ENCODE data around the gene MB21D2.

The MB21D2 gene

DNA sequence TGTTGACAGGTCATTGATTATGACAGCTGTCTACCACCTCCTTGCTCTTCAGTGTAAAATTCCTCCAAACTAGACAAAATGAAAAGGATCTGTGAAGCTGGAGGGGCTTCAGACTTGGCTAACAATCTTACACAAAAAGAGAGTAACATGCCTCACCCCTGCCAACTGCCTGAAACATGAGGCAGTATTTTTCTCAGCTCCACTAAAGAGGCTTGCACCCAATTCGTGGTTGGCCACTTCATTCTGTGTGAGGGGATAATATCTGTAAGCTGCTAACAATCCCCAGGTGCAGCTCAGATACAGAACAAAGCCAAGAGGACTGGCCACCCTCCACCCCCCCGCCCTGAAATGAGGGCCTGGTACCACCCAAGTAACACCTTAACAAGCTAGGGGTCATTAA lies 2.8 kb downstream of the MB21D2 start:
- TF ChIP-seq, protein P1, sequence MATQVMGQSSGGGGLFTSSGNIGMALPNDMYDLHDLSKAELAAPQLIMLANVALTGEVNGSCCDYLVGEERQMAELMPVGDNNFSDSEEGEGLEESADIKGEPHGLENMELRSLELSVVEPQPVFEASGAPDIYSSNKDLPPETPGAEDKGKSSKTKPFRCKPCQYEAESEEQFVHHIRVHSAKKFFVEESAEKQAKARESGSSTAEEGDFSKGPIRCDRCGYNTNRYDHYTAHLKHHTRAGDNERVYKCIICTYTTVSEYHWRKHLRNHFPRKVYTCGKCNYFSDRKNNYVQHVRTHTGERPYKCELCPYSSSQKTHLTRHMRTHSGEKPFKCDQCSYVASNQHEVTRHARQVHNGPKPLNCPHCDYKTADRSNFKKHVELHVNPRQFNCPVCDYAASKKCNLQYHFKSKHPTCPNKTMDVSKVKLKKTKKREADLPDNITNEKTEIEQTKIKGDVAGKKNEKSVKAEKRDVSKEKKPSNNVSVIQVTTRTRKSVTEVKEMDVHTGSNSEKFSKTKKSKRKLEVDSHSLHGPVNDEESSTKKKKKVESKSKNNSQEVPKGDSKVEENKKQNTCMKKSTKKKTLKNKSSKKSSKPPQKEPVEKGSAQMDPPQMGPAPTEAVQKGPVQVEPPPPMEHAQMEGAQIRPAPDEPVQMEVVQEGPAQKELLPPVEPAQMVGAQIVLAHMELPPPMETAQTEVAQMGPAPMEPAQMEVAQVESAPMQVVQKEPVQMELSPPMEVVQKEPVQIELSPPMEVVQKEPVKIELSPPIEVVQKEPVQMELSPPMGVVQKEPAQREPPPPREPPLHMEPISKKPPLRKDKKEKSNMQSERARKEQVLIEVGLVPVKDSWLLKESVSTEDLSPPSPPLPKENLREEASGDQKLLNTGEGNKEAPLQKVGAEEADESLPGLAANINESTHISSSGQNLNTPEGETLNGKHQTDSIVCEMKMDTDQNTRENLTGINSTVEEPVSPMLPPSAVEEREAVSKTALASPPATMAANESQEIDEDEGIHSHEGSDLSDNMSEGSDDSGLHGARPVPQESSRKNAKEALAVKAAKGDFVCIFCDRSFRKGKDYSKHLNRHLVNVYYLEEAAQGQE (IDR thresholded peaks at IDR 0.05; ENCODE audit: insufficient read depth in 1 of 2, low read depth in 2 of 2, low read length in 2 of 2): no peak
- TF ChIP-seq POLR2AphosphoS5 (IDR thresholded peaks at IDR 0.05; ENCODE audit: low read depth, low read length) (no peak), FOXP2 (optimal IDR thresholded peaks at IDR 0.05; ENCODE audit: borderline replicate concordance, extremely low read depth, extremely low read length, insufficient read depth) (no peak), SIN3A (IDR thresholded peaks at IDR 0.05; ENCODE audit: borderline replicate concordance, insufficient read depth, low read length) (no peak), TAF1 (IDR thresholded peaks at IDR 0.05; ENCODE audit: borderline replicate concordance, insufficient read depth, low read length) (no peak)

DNA sequence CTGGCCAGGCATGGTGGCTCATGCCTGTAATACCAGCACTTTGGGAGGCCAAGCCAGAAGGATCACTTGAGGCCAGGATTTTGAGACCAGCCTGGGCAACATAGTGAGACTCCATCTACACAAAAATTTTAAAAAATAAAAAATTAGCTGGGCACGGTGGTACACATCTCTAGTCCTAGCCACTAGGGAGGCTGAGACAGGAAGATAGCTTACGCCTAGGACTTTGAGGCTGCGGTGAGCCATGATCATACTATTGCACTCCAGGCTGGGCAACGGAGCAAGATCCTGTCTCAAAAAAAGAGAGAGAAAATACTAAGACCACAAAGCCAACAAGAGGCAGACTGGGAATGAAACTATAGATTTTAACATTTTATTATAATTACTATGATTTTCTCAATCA lies 4.1 kb downstream of the MB21D2 start:
- TF ChIP-seq POLR2AphosphoS5 (IDR thresholded peaks at IDR 0.05; ENCODE audit: low read depth, low read length) (no peak), FOXP2 (optimal IDR thresholded peaks at IDR 0.05; ENCODE audit: borderline replicate concordance, extremely low read depth, extremely low read length, insufficient read depth) (no peak), TAF1 (IDR thresholded peaks at IDR 0.05; ENCODE audit: borderline replicate concordance, insufficient read depth, low read length) (no peak), SIN3A (IDR thresholded peaks at IDR 0.05; ENCODE audit: borderline replicate concordance, insufficient read depth, low read length) (no peak)
- TF ChIP-seq, protein P1 (IDR thresholded peaks at IDR 0.05; ENCODE audit: insufficient read depth in 1 of 2, low read depth in 2 of 2, low read length in 2 of 2): no peak

DNA sequence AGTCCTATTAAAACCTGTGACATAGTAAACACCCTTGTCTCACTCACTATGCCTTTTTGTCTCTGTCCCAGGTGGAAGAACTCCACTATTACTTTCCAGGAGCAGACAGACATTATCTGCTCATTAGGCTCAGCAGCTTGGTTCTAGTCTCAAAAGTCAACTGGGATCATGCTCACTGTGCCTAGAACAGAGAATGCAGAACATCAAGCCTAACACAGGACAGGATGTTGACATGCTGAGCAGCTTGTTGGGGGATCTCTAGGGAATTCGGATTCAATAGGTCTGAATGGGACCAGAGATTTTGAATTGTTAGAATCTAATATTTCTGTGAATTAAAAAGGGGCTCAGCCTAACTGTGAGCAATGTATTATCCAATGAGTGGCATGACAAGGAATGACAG lies 6.4 kb downstream of the MB21D2 start:
- TF ChIP-seq, protein P1 (IDR thresholded peaks at IDR 0.05; ENCODE audit: insufficient read depth in 1 of 2, low read depth in 2 of 2, low read length in 2 of 2): no peak
- no peak for TF ChIP-seq SIN3A (IDR thresholded peaks at IDR 0.05; ENCODE audit: borderline replicate concordance, insufficient read depth, low read length)
- no peak for TF ChIP-seq FOXP2 (optimal IDR thresholded peaks at IDR 0.05; ENCODE audit: borderline replicate concordance, extremely low read depth, extremely low read length, insufficient read depth)
- TF ChIP-seq POLR2AphosphoS5 (IDR thresholded peaks at IDR 0.05; ENCODE audit: low read depth, low read length): no peak
- no peak for TF ChIP-seq TAF1 (IDR thresholded peaks at IDR 0.05; ENCODE audit: borderline replicate concordance, insufficient read depth, low read length)

DNA sequence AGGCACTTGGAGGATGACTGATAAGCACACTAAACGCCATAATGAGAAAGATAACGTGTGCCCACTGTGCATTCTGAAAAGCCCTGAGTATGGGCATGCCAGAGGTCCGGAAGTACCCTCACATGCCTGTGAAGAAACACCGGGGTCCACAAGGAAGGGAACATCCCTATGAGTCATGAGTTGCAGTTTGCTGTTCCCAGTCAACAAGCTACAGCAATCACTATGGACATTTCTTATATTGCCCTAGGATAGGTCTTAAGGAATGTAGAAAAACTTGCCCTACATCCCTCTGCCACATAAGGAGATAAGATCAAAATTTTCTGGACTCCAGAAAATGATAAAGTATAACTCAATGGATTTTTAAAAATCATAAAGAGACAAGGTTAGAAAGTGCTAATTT lies 9.9 kb downstream of the MB21D2 start:
- no peak for TF ChIP-seq POLR2AphosphoS5 (IDR thresholded peaks at IDR 0.05; ENCODE audit: low read depth, low read length)
- TF ChIP-seq, protein P1 (IDR thresholded peaks at IDR 0.05; ENCODE audit: insufficient read depth in 1 of 2, low read depth in 2 of 2, low read length in 2 of 2): no peak
- TF ChIP-seq FOXP2 (optimal IDR thresholded peaks at IDR 0.05; ENCODE audit: borderline replicate concordance, extremely low read depth, extremely low read length, insufficient read depth): no peak
- TF ChIP-seq SIN3A (IDR thresholded peaks at IDR 0.05; ENCODE audit: borderline replicate concordance, insufficient read depth, low read length): no peak
- no peak for TF ChIP-seq TAF1 (IDR thresholded peaks at IDR 0.05; ENCODE audit: borderline replicate concordance, insufficient read depth, low read length)

DNA sequence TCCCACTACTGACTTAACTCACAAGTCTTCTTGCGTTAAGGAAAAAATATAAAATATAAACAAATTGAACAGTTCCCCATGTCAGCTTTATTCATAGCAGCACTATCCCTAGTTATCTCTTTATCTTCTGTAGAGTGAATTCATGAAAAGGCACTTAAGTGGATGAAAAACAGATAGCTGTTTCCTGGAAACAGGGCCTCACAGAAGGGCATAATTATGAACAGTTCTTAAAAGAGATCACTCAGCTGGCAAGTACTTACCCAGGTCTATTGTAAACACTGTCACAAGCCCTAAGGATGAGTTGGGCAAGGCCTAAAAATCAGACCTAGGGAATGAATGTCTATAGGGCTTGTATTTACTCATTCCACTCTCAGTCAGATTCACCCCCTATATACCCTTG lies 10.7 kb downstream of the MB21D2 start:
- no peak for TF ChIP-seq SIN3A (IDR thresholded peaks at IDR 0.05; ENCODE audit: borderline replicate concordance, insufficient read depth, low read length)
- no peak for TF ChIP-seq TAF1 (IDR thresholded peaks at IDR 0.05; ENCODE audit: borderline replicate concordance, insufficient read depth, low read length)
- TF ChIP-seq FOXP2 (optimal IDR thresholded peaks at IDR 0.05; ENCODE audit: borderline replicate concordance, extremely low read depth, extremely low read length, insufficient read depth): no peak
